Keratinocyte (primary cell): ENCODE data around the gene ZNF613.

Source experiments
- EZH2 ChIP-seq: IDR thresholded peaks from one replicate; pipeline ENCODE4 v1.6.1; 2012; ENCODE audit warnings: inconsistent platforms, mild to moderate bottlenecking, low read length, moderate library complexity
- TF ChIP-seq, protein P1 (sequence below), 3 experiments: IDR thresholded peaks in 1 of 3; conservative IDR thresholded peaks in 1 of 3; optimal IDR thresholded peaks in 1 of 3; 2 replicates in 2 of 3; 3 replicates in 1 of 3; pipeline versions ENCODE3 to v1.5.1; 2011; ENCODE audit warnings: low read length in 3 of 3, mild to moderate bottlenecking in 3 of 3, moderate library complexity in 2 of 3, control low read depth in 1 of 3, inconsistent platforms in 1 of 3; ENCODE audit not compliant: insufficient read depth in 2 of 3; ENCODE audit errors: extremely low read depth in 1 of 3

DNA sequence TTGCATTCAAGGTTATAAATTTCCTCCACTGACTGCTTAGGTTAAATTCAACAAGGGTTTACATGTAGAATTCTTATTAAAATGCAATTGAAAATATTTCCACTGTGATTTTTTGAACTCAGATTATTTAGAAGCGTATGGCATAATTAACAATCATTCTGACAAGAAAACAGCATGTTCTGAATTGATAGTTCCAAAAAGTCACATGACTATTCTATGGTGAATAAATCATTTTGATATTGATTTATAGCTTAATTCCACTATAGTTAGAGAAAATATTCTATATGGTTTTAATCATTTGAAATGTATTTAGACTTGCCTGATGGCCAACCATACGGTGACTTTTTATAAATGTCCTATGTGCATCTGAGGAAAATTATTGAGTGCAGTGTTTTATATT, 42.6 kb upstream of the ZNF613 start:
- TF ChIP-seq, protein P1, sequence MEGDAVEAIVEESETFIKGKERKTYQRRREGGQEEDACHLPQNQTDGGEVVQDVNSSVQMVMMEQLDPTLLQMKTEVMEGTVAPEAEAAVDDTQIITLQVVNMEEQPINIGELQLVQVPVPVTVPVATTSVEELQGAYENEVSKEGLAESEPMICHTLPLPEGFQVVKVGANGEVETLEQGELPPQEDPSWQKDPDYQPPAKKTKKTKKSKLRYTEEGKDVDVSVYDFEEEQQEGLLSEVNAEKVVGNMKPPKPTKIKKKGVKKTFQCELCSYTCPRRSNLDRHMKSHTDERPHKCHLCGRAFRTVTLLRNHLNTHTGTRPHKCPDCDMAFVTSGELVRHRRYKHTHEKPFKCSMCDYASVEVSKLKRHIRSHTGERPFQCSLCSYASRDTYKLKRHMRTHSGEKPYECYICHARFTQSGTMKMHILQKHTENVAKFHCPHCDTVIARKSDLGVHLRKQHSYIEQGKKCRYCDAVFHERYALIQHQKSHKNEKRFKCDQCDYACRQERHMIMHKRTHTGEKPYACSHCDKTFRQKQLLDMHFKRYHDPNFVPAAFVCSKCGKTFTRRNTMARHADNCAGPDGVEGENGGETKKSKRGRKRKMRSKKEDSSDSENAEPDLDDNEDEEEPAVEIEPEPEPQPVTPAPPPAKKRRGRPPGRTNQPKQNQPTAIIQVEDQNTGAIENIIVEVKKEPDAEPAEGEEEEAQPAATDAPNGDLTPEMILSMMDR (optimal IDR thresholded peaks at IDR 0.05 in 1 of 3, IDR thresholded peaks at IDR 0.05 in 1 of 3, conservative IDR thresholded peaks at IDR 0.05 in 1 of 3; ENCODE audit: extremely low read depth in 1 of 3, insufficient read depth in 2 of 3, low read length in 3 of 3), result no peak
- TF ChIP-seq EZH2, result no peak
